ENCODE measurements around the gene CADPS.

- TF ChIP-seq CTCF (IDR thresholded peaks at IDR 0.05; ENCODE audit: low read length) (no peak), EZH2 (IDR thresholded peaks at IDR 0.05; ENCODE audit: borderline replicate concordance, low read length) (no peak)
Measured at GRCh38 chr3:62546266-62546665, 328.9 kb downstream of the CADPS start.

Measured in OCI-LY1 (cell line).